HEK293 (cell line): ENCODE results near the gene LMO3.

ENCODE experiments used
- CTCF ChIP-seq: fragments of 450-650 bp; formaldehyde crosslinking; IDR thresholded peaks from 2 replicates; pipeline ENCODE4 v1.5.1; 2016; ENCODE audit warnings: missing biosample characterization, missing genetic modification characterization
- KLF9 ChIP-seq: fragments of 450-650 bp; formaldehyde crosslinking; IDR thresholded peaks from 2 replicates; pipeline ENCODE4 v1.5.1; 2016; ENCODE audit warnings: missing biosample characterization, missing genetic modification characterization, low read depth
- ZNF274 ChIP-seq, 2 experiments: fragments of 200-500 bp in 1 of 2; fragments of 450-650 bp in 1 of 2; sonication (Bioruptor generic) in 1 of 2; formaldehyde crosslinking in 1 of 2; IDR thresholded peaks; 2 replicates each; pipeline versions ENCODE4 v1.5.1 to v1.6.1; 2014 to 2016; ENCODE audit warnings: borderline replicate concordance in 1 of 2, inconsistent platforms in 1 of 2, low read length in 1 of 2, missing biosample characterization in 1 of 2, missing genetic modification characterization in 1 of 2
- ZNF335 ChIP-seq: fragments of 450-650 bp; formaldehyde crosslinking; conservative IDR thresholded peaks from 2 replicates; pipeline ENCODE4 v1.5.1; 2016; ENCODE audit warnings: missing biosample characterization, missing genetic modification characterization
- ZNF366 ChIP-seq: fragments of 450-650 bp; formaldehyde crosslinking; conservative IDR thresholded peaks from 2 replicates; pipeline ENCODE4 v1.5.1; 2016; ENCODE audit warnings: missing biosample characterization, missing genetic modification characterization
- ZNF404 ChIP-seq: fragments of 450-650 bp; formaldehyde crosslinking; IDR thresholded peaks from 2 replicates; pipeline ENCODE4 v1.5.1; 2017; ENCODE audit warnings: missing biosample characterization, missing genetic modification characterization
- ZNF426 ChIP-seq: fragments of 450-650 bp; formaldehyde crosslinking; IDR thresholded peaks from 2 replicates; pipeline ENCODE4 v1.5.1; 2017; ENCODE audit warnings: missing biosample characterization, missing genetic modification characterization, mild to moderate bottlenecking, inconsistent platforms, moderate library complexity
- ZNF530 ChIP-seq: fragments of 450-650 bp; formaldehyde crosslinking; IDR thresholded peaks from 2 replicates; pipeline ENCODE4 v1.5.1; 2016; ENCODE audit warnings: low read depth, missing biosample characterization, missing genetic modification characterization
- TF ChIP-seq, protein P1 (sequence below): fragments of 450-650 bp; formaldehyde crosslinking; IDR thresholded peaks from 2 replicates; pipeline ENCODE4 v1.5.1; 2016; ENCODE audit warnings: missing biosample characterization, missing genetic modification characterization, low read depth

DNA sequence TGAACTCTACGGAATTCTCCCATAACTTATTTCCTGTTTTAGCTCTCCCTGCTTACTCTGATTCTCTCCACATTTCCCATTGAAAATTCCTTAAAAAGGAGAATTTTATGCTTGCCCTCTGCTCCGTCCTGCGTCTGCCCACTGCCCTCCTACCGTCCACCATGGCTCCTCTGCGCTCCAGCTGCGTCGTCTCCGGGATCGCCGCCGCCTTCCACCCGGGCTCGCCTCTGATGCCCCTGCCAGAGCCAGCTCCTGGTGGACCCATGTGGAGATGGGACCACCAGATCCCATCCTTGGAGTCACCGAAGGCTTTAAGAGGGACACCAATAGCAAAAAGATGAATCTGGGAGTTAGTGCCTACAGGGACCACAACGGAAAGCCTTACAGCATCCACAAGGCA is 92.7 kb downstream of the LMO3 start:
- TF ChIP-seq ZNF404 (tag by site-specific recombination) (no peak), ZNF274 (IDR thresholded peaks at IDR 0.05; ENCODE audit: low read length) (no peak), ZNF274 (tag by site-specific recombination; IDR thresholded peaks at IDR 0.05; ENCODE audit: borderline replicate concordance) (no peak), ZNF530 (no peak), CTCF (no peak), ZNF366 (no peak), ZNF426 (tag by site-specific recombination) (no peak), KLF9 (tag by site-specific recombination) (no peak), ZNF335 (tag by site-specific recombination) (no peak)
- TF ChIP-seq, protein P1, sequence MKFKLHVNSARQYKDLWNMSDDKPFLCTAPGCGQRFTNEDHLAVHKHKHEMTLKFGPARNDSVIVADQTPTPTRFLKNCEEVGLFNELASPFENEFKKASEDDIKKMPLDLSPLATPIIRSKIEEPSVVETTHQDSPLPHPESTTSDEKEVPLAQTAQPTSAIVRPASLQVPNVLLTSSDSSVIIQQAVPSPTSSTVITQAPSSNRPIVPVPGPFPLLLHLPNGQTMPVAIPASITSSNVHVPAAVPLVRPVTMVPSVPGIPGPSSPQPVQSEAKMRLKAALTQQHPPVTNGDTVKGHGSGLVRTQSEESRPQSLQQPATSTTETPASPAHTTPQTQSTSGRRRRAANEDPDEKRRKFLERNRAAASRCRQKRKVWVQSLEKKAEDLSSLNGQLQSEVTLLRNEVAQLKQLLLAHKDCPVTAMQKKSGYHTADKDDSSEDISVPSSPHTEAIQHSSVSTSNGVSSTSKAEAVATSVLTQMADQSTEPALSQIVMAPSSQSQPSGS: no peak
